Vagina (tissue), 2 donors: ENCODE results near the gene PKIG. TPM values are rescaled to one million over a fixed set of nuclear protein-coding genes. Genes with fewer than 3 reads are reported as not detected.

Experiments
- DNase-seq, 2 donors: peaks; one replicate each; pipeline ENCODE4 v3.0.0-alpha.2; 2017; ENCODE audit errors: extremely low spot score in 2 of 2
- H3K27ac ChIP-seq: fragments of 200-600 bp; sonication (generic); one replicate; pipeline ENCODE4 v1.5.1; 2019
- H3K27me3 ChIP-seq: fragments of 200-600 bp; sonication (generic); one replicate; pipeline ENCODE4 v1.5.1; 2019
- H3K36me3 ChIP-seq, 2 donors: fragments of 200-600 bp; sonication (generic); one replicate each; pipeline ENCODE4 v1.5.1; 2017 to 2019
- H3K4me1 ChIP-seq: fragments of 200-600 bp; sonication (generic); one replicate; pipeline ENCODE4 v1.5.1; 2019
- H3K4me3 ChIP-seq, 2 donors: fragments of 200-600 bp; sonication (generic); 1 replicate in 1 of 2; 2 replicates in 1 of 2; pipeline ENCODE4 v1.5.1; 2016 to 2019
- H3K9me3 ChIP-seq: fragments of 200-600 bp; sonication (generic); one replicate; pipeline ENCODE4 v1.5.1; 2019
- CTCF ChIP-seq, 3 experiments: fragments of 450-650 bp in 2 of 3; fragments of 200-600 bp in 1 of 3; sonication (generic) in 1 of 3; IDR thresholded peaks; one replicate each; pipeline ENCODE4 v1.5.1; 2017 to 2019; ENCODE audit warnings: antibody characterized with exemption in 3 of 3, mild to moderate bottlenecking in 2 of 3, moderate library complexity in 2 of 3
- POLR2A ChIP-seq, 2 donors: fragments of 450-650 bp; IDR thresholded peaks; one replicate each; pipeline ENCODE4 v1.6.1; 2017; ENCODE audit warnings: antibody characterized with exemption in 2 of 2, mild to moderate bottlenecking in 2 of 2, moderate library complexity in 2 of 2
- POLR2AphosphoS5 ChIP-seq, 2 donors: sonication (generic); formaldehyde crosslinking; IDR thresholded peaks; one replicate each; pipeline ENCODE4 v1.9.0; 2017; ENCODE audit warnings: antibody characterized with exemption in 2 of 2, mild to moderate bottlenecking in 2 of 2, low read depth in 1 of 2; ENCODE audit not compliant: insufficient read depth in 1 of 2
- intact Hi-C: fragments of 100-400 bp; cut with DNase I; formaldehyde crosslinking; loops from one replicate; pipeline ENCODE4 v1.15.1; 2023
- total RNA-seq: library from RNA; depleted of rRNA; stranded (reverse); fragments of >200 nt; gene quantifications from one replicate; pipeline ENCODE4 v1.2.3, GENCODE V29; 2016

Gene PKIG
- total RNA-seq, 1 donor from 2014 or later, result 146 TPM

DNA sequence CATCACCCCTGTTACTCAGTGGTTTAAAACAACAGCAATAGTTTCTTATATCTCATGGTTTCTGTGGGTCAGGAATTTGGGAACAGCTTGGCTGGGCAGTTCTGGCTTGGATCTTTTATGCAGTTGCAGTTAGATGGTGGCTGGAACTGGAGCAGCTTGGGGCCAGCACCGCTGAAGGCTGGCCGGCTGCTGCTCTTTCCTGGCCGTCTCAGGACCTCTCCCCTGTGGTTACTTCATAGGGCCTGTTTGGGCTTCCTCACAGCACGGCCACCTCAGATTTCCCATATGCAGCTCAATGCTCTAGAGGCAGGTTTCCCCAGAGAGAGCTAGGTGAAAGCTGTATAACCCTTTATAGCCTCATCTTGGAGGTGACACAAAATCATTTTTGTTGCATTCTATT is 15.6 kb downstream of the PKIG start:
- DNase-seq, result no peak
- intact Hi-C loops, result no loop called here

GRCh38 chr20:44598423-44599305 is 16.3 kb downstream of the PKIG start:
- Histone ChIP-seq H3K27ac (peak overlapping the region; percentile 98), H3K9me3 (no peaks in the 10 kb centered on the region), H3K4me1 (peaks cover 90% of the 10 kb centered on the region), H3K4me3 (no peak overlapping the region), H3K36me3 (no peaks in the 10 kb centered on the region), H3K27me3 (no peaks in the 10 kb centered on the region)
- TF ChIP-seq CTCF (IDR thresholded peaks at IDR 0.05) (peak in 1 of 3 experiments; percentile 7), POLR2A (IDR thresholded peaks at IDR 0.05) (no peak)
- intact Hi-C loops, result no loop called here
- DNase-seq, result no peak

More for the DNA sequence above, 15.6 kb downstream of the PKIG start:
- H3K27ac ChIP-seq, result peak overlapping the region; percentile 98
- no peaks in the 10 kb centered on the region for H3K36me3 ChIP-seq
- no peaks in the 10 kb centered on the region for H3K27me3 ChIP-seq
- H3K9me3 ChIP-seq, result no peaks in the 10 kb centered on the region
- no peak overlapping the region for H3K4me3 ChIP-seq
- peaks cover 86% of the 10 kb centered on the region for H3K4me1 ChIP-seq
- TF ChIP-seq POLR2A (IDR thresholded peaks at IDR 0.05), result no peak
- TF ChIP-seq POLR2AphosphoS5 (IDR thresholded peaks at IDR 0.05; ENCODE audit: insufficient read depth in 1 of 2, low read depth in 1 of 2), result no peak
- TF ChIP-seq CTCF (IDR thresholded peaks at IDR 0.05), result no peak

- H3K4me3 ChIP-seq, result no peak overlapping the region
- no peaks in the 10 kb centered on the region for H3K9me3 ChIP-seq
- H3K27me3 ChIP-seq, result no peaks in the 10 kb centered on the region
- intact Hi-C loops, result loop anchor here (5.0 kb wide), 1 partner anchor 67 kb away; no protein-coding TSS in a partner anchor
- no peaks in the 10 kb centered on the region for H3K36me3 ChIP-seq
- DNase-seq, result no peak
- H3K4me1 ChIP-seq, result peaks cover 82% of the 10 kb centered on the region
- peak overlapping the region; percentile 98 for H3K27ac ChIP-seq
- TF ChIP-seq POLR2A (IDR thresholded peaks at IDR 0.05) (no peak), POLR2AphosphoS5 (IDR thresholded peaks at IDR 0.05; ENCODE audit: insufficient read depth in 1 of 2, low read depth in 1 of 2) (no peak), CTCF (IDR thresholded peaks at IDR 0.05) (no peak)
These were observed 17.3 kb downstream of the PKIG start for GRCh38 chr20:44599715-44600114.

DNA sequence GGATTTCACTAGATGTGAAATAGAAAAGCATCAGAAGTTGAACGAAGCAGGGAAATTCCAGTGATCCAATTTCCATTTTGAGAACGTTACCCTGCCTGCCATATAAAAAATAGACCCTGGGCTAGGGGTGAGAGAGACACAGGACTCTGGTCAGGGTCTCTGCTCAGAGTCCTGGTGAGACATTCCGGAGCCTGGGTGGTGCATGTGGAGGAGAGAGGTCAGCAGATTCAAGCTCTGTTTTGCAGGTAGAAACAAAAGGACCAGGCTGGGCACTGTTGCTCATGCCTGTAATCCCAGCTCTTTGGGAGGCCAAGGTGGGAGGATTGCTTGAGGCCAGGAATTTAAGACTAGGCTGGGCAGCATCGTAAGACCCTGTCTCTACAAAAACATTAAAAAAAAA is 17.9 kb downstream of the PKIG start:
- intact Hi-C loops, result loop anchor here (5.0 kb wide), 1 partner anchor 68 kb away; no protein-coding TSS in a partner anchor
- Histone ChIP-seq H3K4me1 (peaks cover 76% of the 10 kb centered on the region), H3K27ac (peak overlapping the region; percentile 98), H3K27me3 (no peaks in the 10 kb centered on the region), H3K36me3 (no peaks in the 10 kb centered on the region), H3K9me3 (no peaks in the 10 kb centered on the region), H3K4me3 (no peak overlapping the region)
- no peak for DNase-seq
- no peak for TF ChIP-seq CTCF (IDR thresholded peaks at IDR 0.05)
- no peak for TF ChIP-seq POLR2AphosphoS5 (IDR thresholded peaks at IDR 0.05; ENCODE audit: insufficient read depth in 1 of 2, low read depth in 1 of 2)
- TF ChIP-seq POLR2A (IDR thresholded peaks at IDR 0.05), result no peak

DNA sequence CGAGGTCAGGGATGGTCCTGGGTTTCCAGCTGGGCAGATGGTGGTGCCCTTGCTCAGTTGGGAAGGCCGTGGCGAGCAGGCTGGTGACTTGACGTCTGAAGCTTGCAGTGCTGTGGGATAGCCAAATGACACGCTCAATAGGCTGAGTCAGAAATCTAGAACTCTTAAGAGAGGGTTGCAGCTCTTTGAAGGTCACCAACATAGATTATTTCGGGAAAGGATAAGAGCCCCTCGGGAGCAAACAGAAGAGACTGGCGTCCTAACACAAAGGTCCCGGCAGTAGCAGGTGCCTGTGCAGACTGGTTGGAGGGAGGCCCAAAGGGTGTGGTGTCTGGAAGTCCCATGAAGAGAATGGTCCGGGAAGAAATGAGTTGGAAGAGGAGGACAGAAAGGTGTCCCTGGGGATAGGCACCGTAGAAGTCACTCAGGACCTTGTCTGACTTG is 18.4 kb downstream of the PKIG start:
- TF ChIP-seq CTCF (IDR thresholded peaks at IDR 0.05) (no peak), POLR2AphosphoS5 (IDR thresholded peaks at IDR 0.05; ENCODE audit: insufficient read depth in 1 of 2, low read depth in 1 of 2) (no peak), POLR2A (IDR thresholded peaks at IDR 0.05) (no peak)
- no peak for DNase-seq
- Histone ChIP-seq H3K4me3 (no peak overlapping the region), H3K9me3 (no peaks in the 10 kb centered on the region), H3K36me3 (no peaks in the 10 kb centered on the region), H3K27me3 (no peaks in the 10 kb centered on the region), H3K4me1 (peaks cover 75% of the 10 kb centered on the region), H3K27ac (peak overlapping the region; percentile 98)
- intact Hi-C loops, result loop anchor here (5.0 kb wide), 1 partner anchor 68 kb away; no protein-coding TSS in a partner anchor
